SW 1271 (cell line): ENCODE measurements around the gene COL12A1.

Experiments
- DNase-seq, 2 experiments: peaks; one replicate each; lab custom pipeline; 2025; lab: John Stamatoyannopoulos, UW

Gene COL12A1

GRCh38 chr6:75142721-75143120 is 63.1 kb downstream of the COL12A1 start:
- DNase-seq: no peak

- no peak for DNase-seq
Observed at GRCh38 chr6:75135876-75136275, 70.0 kb downstream of the COL12A1 start.

- DNase-seq: no peak
Observed at GRCh38 chr6:75135450-75135849, 70.4 kb downstream of the COL12A1 start.

- DNase-seq: no peak
Observed at GRCh38 chr6:75130784-75131183, 75.1 kb downstream of the COL12A1 start.

GRCh38 chr6:75128878-75129570 is 76.8 kb downstream of the COL12A1 start:
- no peak for DNase-seq

GRCh38 chr6:75126518-75126917 is 79.3 kb downstream of the COL12A1 start:
- DNase-seq: no peak

- no peak for DNase-seq
Observed at GRCh38 chr6:75124983-75125382, 80.9 kb downstream of the COL12A1 start.

GRCh38 chr6:75124085-75124484 is 81.8 kb downstream of the COL12A1 start:
- no peak for DNase-seq

GRCh38 chr6:75118925-75119515 is 86.8 kb downstream of the COL12A1 start:
- DNase-seq: no peak

GRCh38 chr6:75117701-75118100 is 88.2 kb downstream of the COL12A1 start:
- no peak for DNase-seq

- DNase-seq: no peak
Observed at GRCh38 chr6:75116946-75117345, 88.9 kb downstream of the COL12A1 start.

GRCh38 chr6:75115481-75115880 is 90.4 kb downstream of the COL12A1 start:
- DNase-seq: no peak

- DNase-seq: no peak
Observed at GRCh38 chr6:75114806-75115205, 91.0 kb downstream of the COL12A1 start.

GRCh38 chr6:75114195-75114594 is 91.7 kb downstream of the COL12A1 start:
- no peak for DNase-seq

- no peak for DNase-seq
Observed at GRCh38 chr6:75113446-75113845, 92.4 kb downstream of the COL12A1 start.

- no peak for DNase-seq
Observed at GRCh38 chr6:75109765-75110164, 96.1 kb downstream of the COL12A1 start.

GRCh38 chr6:75109022-75109421 is 96.8 kb downstream of the COL12A1 start:
- DNase-seq: no peak

GRCh38 chr6:75108333-75108974 is 97.4 kb downstream of the COL12A1 start:
- DNase-seq: no peak

GRCh38 chr6:75107913-75108312 is 97.9 kb downstream of the COL12A1 start:
- no peak for DNase-seq

- no peak for DNase-seq
Observed at GRCh38 chr6:75106426-75106825, 99.4 kb downstream of the COL12A1 start.

- DNase-seq: no peak
Observed at GRCh38 chr6:75103431-75103830, 102.4 kb downstream of the COL12A1 start.

GRCh38 chr6:75102301-75102700 is 103.6 kb downstream of the COL12A1 start:
- DNase-seq: no peak

- no peak for DNase-seq
Observed at GRCh38 chr6:75101896-75102295, 104.0 kb downstream of the COL12A1 start.
